Measurements from ENCODE around the gene DYNC1LI2. TPM values are rescaled to one million over a fixed set of nuclear protein-coding genes. Genes with fewer than 3 reads are reported as not detected.

DYNC1LI2 gene
- total and polyA plus RNA-seq, 5 donors from 2014 or later: 22.4 to 91.9 (median 25.4) TPM

DNA sequence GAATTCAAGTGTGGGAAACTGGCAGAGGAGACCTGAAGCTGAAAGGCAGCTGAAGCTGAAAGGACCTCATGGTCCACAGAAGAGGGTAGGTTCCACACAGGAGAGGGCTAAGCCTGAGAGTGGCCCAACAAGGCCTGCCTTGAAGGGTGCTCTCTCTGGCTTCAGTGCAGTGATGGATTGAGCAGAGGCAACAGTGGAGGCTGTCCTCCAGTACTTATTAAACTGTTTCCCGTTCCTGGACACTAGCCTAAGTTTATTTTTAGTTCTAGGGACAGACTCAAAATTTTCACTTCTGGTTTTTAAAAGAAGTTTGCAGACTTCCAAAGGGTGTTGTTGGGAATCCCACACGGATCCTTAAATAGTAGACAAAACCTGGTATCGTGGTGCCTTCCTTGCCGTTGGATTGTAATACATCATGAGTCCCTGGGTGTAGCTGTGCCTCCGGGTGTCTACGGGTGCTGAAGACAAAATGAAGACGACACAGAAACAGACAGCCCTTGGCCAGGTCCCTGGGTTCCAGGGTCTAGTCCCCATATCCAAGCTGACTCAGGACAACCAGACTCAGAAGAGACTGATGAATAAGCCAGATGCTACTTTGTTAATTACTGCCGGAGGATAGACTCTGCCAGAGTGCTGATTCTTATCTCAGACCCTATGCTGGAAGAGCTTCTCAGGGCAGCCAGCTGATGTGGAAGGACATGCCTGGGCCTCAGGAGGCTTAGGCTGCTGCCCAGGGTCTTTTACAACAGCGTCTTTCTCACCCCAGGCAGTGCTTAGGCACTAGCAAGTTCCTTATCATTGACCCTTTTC is 47.8 kb downstream of the DYNC1LI2 start:
- H3K36me3 Mint-ChIP-seq: no peaks in the 10 kb centered on the region
- no peak overlapping the region for H3K4me3 Mint-ChIP-seq
- no peak overlapping the region for H3K27ac ChIP-seq (ENCODE audit: insufficient read depth, low read length, poor library complexity, severe bottlenecking)

DNA sequence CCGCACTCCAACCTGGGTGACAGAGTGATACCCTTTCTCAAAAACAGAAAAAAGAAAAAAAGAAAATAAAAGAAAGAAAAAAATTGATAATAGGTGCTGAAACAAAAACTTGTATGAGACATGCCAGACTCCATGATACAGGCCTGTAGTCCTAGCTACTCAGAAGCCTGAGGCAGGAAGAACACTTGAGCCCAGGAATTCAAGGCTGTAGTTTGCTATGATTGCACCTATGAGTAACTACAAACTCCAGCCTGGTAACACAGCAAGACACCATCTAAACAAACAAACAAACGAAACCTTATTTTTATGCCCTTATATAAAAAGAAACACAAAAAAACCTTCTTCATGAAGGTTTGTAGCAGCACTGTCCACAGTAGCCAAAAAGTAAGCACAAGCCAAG is 49.9 kb downstream of the DYNC1LI2 start:
- no peak overlapping the region for H3K27ac ChIP-seq (ENCODE audit: insufficient read depth, low read length, poor library complexity, severe bottlenecking)
- H3K4me1 ChIP-seq (ENCODE audit: control insufficient read depth, insufficient read depth, low read length, poor library complexity, severe bottlenecking): peaks cover 5% of the 10 kb centered on the region
- no peak overlapping the region for H3K4me3 ChIP-seq (ENCODE audit: low read depth, low read length)
- no peaks in the 10 kb centered on the region for H3K36me3 ChIP-seq (ENCODE audit: control insufficient read depth, insufficient read depth, low read length)
- no peak overlapping the region for H3K27ac Mint-ChIP-seq
- no peaks in the 10 kb centered on the region for H3K9me3 Mint-ChIP-seq
- peaks cover 25% of the 10 kb centered on the region for H3K27me3 Mint-ChIP-seq
- no peak overlapping the region for H3K4me3 Mint-ChIP-seq
- H3K27me3 ChIP-seq (ENCODE audit: control insufficient read depth, insufficient read depth, low read length): peaks cover 3% of the 10 kb centered on the region
- no peaks in the 10 kb centered on the region for H3K36me3 Mint-ChIP-seq
- DNase-seq: no peak
- H3K4me1 Mint-ChIP-seq: peaks cover 0 to 6% (median 5%) of the 10 kb centered on the region in 4 donors
- ATAC-seq (ENCODE audit: low read depth in 2 of 2): no peak
- H3K9me3 ChIP-seq (ENCODE audit: control insufficient read depth in 2 of 2, low read length in 2 of 2): no peaks in the 10 kb centered on the region

More for the DNA sequence above, 47.8 kb downstream of the DYNC1LI2 start:
- DNase-seq (no peak), ATAC-seq (ENCODE audit: low read depth in 2 of 2) (no peak)
- Mint-ChIP-seq H3K27ac (no peak overlapping the region), H3K4me1 (peaks cover 0 to 6% (median 1%) of the 10 kb centered on the region in 4 donors), H3K27me3 (peaks cover 14% of the 10 kb centered on the region), H3K9me3 (no peaks in the 10 kb centered on the region)
- H3K4me1 ChIP-seq (ENCODE audit: control insufficient read depth, insufficient read depth, low read length, poor library complexity, severe bottlenecking): no peaks in the 10 kb centered on the region
- H3K9me3 ChIP-seq (ENCODE audit: control insufficient read depth in 2 of 2, low read length in 2 of 2): no peaks in the 10 kb centered on the region
- H3K36me3 ChIP-seq (ENCODE audit: control insufficient read depth, insufficient read depth, low read length): no peaks in the 10 kb centered on the region
- H3K27me3 ChIP-seq (ENCODE audit: control insufficient read depth, insufficient read depth, low read length): no peaks in the 10 kb centered on the region
- no peak overlapping the region for H3K4me3 ChIP-seq (ENCODE audit: low read depth, low read length)

DNA sequence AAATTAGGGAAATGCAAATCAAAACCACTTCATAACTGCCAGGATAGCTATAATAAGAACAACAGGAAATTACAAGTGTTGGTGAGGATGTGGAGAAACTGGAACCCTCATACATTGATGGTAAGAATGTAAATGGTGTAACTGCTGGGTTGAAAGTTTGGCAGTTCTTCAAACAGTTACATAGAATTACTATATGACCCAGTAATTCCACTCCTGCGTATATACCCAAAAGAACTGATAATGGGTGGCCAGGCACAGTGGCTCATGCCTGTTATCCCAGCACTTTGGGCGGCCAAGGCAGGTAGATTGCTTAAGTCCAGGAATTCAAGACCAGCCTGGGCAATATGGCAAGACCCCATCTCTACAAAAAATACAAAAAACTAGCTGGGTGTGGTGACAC is 50.4 kb downstream of the DYNC1LI2 start:
- no peaks in the 10 kb centered on the region for H3K36me3 ChIP-seq (ENCODE audit: control insufficient read depth, insufficient read depth, low read length)
- no peaks in the 10 kb centered on the region for H3K9me3 ChIP-seq (ENCODE audit: control insufficient read depth in 2 of 2, low read length in 2 of 2)
- DNase-seq: no peak
- ATAC-seq (ENCODE audit: low read depth in 2 of 2): no peak
- H3K4me3 ChIP-seq (ENCODE audit: low read depth, low read length): no peak overlapping the region
- Mint-ChIP-seq H3K27me3 (peaks cover 25% of the 10 kb centered on the region), H3K9me3 (no peaks in the 10 kb centered on the region), H3K4me1 (peaks cover 0 to 6% (median 5%) of the 10 kb centered on the region in 4 donors), H3K36me3 (no peaks in the 10 kb centered on the region), H3K4me3 (no peak overlapping the region), H3K27ac (no peak overlapping the region)
- no peak overlapping the region for H3K27ac ChIP-seq (ENCODE audit: insufficient read depth, low read length, poor library complexity, severe bottlenecking)
- H3K4me1 ChIP-seq (ENCODE audit: control insufficient read depth, insufficient read depth, low read length, poor library complexity, severe bottlenecking): peaks cover 7% of the 10 kb centered on the region
- peaks cover 3% of the 10 kb centered on the region for H3K27me3 ChIP-seq (ENCODE audit: control insufficient read depth, insufficient read depth, low read length)

DNA sequence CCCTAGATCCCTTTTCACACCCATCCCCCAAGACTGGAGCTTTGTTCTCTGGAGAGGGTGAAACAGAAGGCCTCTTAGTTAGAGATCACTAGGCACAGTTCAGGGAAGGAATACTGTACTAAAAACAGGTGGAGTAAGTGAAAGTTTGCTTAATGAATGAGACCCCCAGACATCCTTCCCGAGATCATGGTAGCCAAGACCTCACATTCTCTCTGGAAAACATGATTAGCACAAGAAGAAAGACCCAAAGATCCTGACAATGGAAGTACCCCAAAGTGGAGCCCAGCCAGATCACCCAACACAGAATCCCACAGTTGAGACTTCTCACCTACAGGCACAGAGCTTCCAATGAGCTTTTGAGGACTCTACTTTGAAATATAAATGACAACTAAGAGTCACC is 51.5 kb downstream of the DYNC1LI2 start:
- Mint-ChIP-seq H3K27me3 (peaks cover 29% of the 10 kb centered on the region), H3K27ac (no peak overlapping the region), H3K4me1 (peaks cover 0 to 15% (median 9%) of the 10 kb centered on the region in 4 donors), H3K4me3 (peak overlapping the region in 1 of 4 donors; percentile 80), H3K9me3 (no peaks in the 10 kb centered on the region), H3K36me3 (no peaks in the 10 kb centered on the region)
- peaks cover 5% of the 10 kb centered on the region for H3K27me3 ChIP-seq (ENCODE audit: control insufficient read depth, insufficient read depth, low read length)
- DNase-seq: no peak
- no peak for ATAC-seq (ENCODE audit: low read depth in 2 of 2)
- H3K4me1 ChIP-seq (ENCODE audit: control insufficient read depth, insufficient read depth, low read length, poor library complexity, severe bottlenecking): peaks cover 14% of the 10 kb centered on the region
- no peak overlapping the region for H3K4me3 ChIP-seq (ENCODE audit: low read depth, low read length)
- H3K27ac ChIP-seq (ENCODE audit: insufficient read depth, low read length, poor library complexity, severe bottlenecking): no peak overlapping the region
- H3K9me3 ChIP-seq (ENCODE audit: control insufficient read depth in 2 of 2, low read length in 2 of 2): no peaks in the 10 kb centered on the region
- H3K36me3 ChIP-seq (ENCODE audit: control insufficient read depth, insufficient read depth, low read length): no peaks in the 10 kb centered on the region

DNA sequence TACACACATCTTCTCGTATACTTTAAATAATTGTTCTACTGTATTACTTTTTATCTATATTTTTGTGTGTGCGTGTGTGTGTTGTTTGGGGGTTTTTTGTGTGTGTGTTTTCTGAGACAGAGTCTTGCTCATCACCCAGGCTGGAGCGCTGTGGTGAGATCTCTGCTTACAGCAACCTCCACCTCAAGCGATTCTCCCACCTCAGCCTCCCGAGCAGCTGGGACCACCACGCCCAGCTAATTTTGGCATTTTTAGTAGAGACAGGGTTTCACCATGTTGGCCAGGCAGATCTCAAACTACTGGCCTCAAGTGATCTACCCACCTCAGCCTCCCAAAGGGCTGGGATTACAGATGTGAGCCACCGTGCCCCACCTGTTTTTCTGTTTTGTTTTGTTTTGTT is 53.4 kb downstream of the DYNC1LI2 start:
- Mint-ChIP-seq H3K27me3 (peaks cover 40% of the 10 kb centered on the region), H3K36me3 (no peaks in the 10 kb centered on the region), H3K4me3 (peak overlapping the region; percentile 19 to 84 (median 68)), H3K4me1 (peaks cover 0 to 15% (median 11%) of the 10 kb centered on the region in 4 donors), H3K27ac (no peak overlapping the region), H3K9me3 (no peaks in the 10 kb centered on the region)
- H3K4me3 ChIP-seq (ENCODE audit: low read depth, low read length): no peak overlapping the region
- no peak overlapping the region for H3K27ac ChIP-seq (ENCODE audit: insufficient read depth, low read length, poor library complexity, severe bottlenecking)
- no peaks in the 10 kb centered on the region for H3K36me3 ChIP-seq (ENCODE audit: control insufficient read depth, insufficient read depth, low read length)
- peaks cover 14% of the 10 kb centered on the region for H3K4me1 ChIP-seq (ENCODE audit: control insufficient read depth, insufficient read depth, low read length, poor library complexity, severe bottlenecking)
- DNase-seq (no peak), ATAC-seq (ENCODE audit: low read depth in 2 of 2) (no peak)
- H3K9me3 ChIP-seq (ENCODE audit: control insufficient read depth in 2 of 2, low read length in 2 of 2): no peaks in the 10 kb centered on the region
- H3K27me3 ChIP-seq (ENCODE audit: control insufficient read depth, insufficient read depth, low read length): peaks cover 5% of the 10 kb centered on the region

DNA sequence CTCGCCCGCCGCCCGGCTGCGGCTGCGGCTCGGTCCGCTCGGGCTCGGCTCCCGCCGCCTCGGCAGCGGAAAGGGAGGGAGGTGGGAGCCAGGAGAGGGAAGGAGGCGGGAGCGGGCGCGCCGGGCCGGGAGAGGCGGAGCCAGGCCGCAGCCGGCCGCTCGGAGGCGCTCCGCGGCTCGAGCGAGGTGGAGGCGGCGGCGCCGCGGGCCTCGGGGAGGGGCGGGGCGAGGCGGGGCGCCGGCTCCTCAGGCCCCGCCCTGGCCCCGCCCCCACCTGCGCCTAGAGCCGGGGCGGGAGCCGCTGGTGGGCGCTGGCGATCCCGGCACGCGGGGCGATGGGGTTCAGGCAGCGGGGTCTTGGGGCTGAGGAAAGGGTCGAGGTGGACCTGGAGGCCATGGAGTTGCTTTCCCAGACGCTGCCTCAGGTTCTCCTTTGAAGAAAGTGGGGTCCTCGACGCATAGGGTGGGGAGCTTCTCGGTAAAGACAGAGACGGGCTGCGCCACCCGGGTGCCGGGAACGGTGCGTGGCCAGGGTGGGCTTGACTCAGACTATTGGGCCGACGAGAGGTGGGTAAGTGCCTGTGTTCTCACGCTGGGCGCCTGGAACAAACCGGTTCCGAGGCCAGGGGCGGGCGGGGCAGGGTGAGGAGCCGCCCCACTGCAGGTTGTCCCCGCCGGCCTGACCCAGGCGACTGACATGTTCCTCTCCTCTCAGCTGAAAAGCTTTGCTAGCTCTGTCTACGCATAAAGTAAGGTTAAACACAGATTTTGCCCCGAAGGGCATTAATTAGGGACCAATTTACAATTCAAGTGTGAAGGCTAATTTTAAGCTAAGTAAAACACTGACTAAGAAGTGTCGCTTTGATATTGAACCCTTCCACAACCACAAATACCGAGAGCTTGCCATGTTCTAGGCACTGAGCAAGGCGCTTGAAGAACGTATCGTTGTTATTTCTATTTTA is 54.5 kb downstream of the DYNC1LI2 start, which contains the start of gene CMTM4:
Gene CMTM4, minus strand, starts transcription at position 75 of the 962 bp plus-strand sequence. CDS start 218 bp downstream, outside the sequence.
- Histone ChIP-seq H3K36me3 (ENCODE audit: control insufficient read depth, insufficient read depth, low read length) (no peaks in the 10 kb centered on the region), H3K9me3 (ENCODE audit: control insufficient read depth in 2 of 2, low read length in 2 of 2) (no peaks in the 10 kb centered on the region), H3K27ac (ENCODE audit: insufficient read depth, low read length, poor library complexity, severe bottlenecking) (no peak within 1 kb of the TSS), H3K27me3 (ENCODE audit: control insufficient read depth, insufficient read depth, low read length) (peaks cover 5% of the 10 kb centered on the region), H3K4me1 (ENCODE audit: control insufficient read depth, insufficient read depth, low read length, poor library complexity, severe bottlenecking) (peaks cover 14% of the 10 kb centered on the region), H3K4me3 (ENCODE audit: low read depth, low read length) (peak within 1 kb of the TSS; percentile 51)
- H3K27me3 Mint-ChIP-seq: peaks cover 40% of the 10 kb centered on the region
- H3K4me3 Mint-ChIP-seq: peak within 1 kb of the TSS; percentile 83 to 88 (median 87)
- H3K36me3 Mint-ChIP-seq: no peaks in the 10 kb centered on the region
- ATAC-seq (ENCODE audit: low read depth in 2 of 2): peak; percentile 92 to 96
- H3K27ac Mint-ChIP-seq: peak within 1 kb of the TSS in 1 of 3 donors; percentile 69
- DNase-seq: peak; percentile 64 to 74 (median 73)
- no peaks in the 10 kb centered on the region for H3K9me3 Mint-ChIP-seq
- H3K4me1 Mint-ChIP-seq: peaks cover 0 to 15% (median 11%) of the 10 kb centered on the region in 4 donors

DNA sequence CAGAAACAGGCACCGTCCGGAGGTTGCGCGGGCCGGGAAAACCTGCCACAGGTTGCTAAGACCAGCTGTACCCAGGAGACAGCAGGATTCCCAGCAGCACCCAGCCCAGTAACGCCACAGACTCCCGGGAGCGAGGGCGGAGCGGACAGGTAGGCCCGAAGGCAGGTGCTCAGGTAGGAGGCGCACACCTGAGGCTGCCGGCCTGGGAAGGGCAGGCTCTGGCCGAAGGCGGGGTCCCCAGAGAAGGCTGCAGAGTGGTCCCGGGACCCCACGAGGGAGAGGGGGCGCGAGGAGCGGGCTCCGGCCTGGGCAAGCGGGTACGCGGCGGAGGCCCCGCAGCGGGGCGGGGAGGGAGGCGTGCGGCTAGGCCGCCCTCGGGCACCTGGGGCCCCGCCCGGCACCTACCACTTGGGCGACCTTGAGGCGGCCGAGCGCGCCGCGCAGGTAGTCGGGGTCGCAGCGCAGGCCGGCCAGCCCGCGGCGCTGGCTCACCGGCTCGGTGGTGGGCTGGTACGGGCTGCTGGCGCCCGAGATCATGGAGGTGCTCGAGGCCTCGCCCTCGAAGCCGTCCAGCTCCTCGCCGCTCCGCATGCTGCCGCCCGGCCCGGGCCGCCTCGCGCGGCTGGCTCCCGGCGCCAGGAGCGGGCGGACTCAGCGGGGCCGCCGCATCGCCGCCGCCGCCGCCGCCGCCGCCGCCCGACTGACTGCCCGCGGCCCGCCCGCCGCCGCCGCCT is 55.3 kb downstream of the DYNC1LI2 start:
- ATAC-seq (ENCODE audit: low read depth in 2 of 2) (peak; percentile 23), DNase-seq (no peak)
- peaks cover 0 to 15% (median 11%) of the 10 kb centered on the region in 4 donors for H3K4me1 Mint-ChIP-seq
- H3K27ac ChIP-seq (ENCODE audit: insufficient read depth, low read length, poor library complexity, severe bottlenecking): no peak overlapping the region
- H3K9me3 Mint-ChIP-seq: no peaks in the 10 kb centered on the region
- H3K4me1 ChIP-seq (ENCODE audit: control insufficient read depth, insufficient read depth, low read length, poor library complexity, severe bottlenecking): peaks cover 14% of the 10 kb centered on the region
- H3K27me3 ChIP-seq (ENCODE audit: control insufficient read depth, insufficient read depth, low read length): peaks cover 5% of the 10 kb centered on the region
- H3K9me3 ChIP-seq (ENCODE audit: control insufficient read depth in 2 of 2, low read length in 2 of 2): no peaks in the 10 kb centered on the region
- H3K4me3 ChIP-seq (ENCODE audit: low read depth, low read length): peak overlapping the region; percentile 19
- H3K27me3 Mint-ChIP-seq: peaks cover 43% of the 10 kb centered on the region
- H3K4me3 Mint-ChIP-seq: peak overlapping the region; percentile 83 to 86 (median 86)
- peak overlapping the region in 1 of 3 donors; percentile 69 for H3K27ac Mint-ChIP-seq
- no peaks in the 10 kb centered on the region for H3K36me3 ChIP-seq (ENCODE audit: control insufficient read depth, insufficient read depth, low read length)
- no peaks in the 10 kb centered on the region for H3K36me3 Mint-ChIP-seq

All from CD4-positive, CD25-positive, alpha-beta regulatory T cell (primary cell).